ENCODE results near the gene RAB14.
"Not testable (repeated sequence)": the region's sequence is repeated elsewhere in the genome, so short reads cannot be mapped to it uniquely, and the experiment has no call there.

Gene RAB14

DNA sequence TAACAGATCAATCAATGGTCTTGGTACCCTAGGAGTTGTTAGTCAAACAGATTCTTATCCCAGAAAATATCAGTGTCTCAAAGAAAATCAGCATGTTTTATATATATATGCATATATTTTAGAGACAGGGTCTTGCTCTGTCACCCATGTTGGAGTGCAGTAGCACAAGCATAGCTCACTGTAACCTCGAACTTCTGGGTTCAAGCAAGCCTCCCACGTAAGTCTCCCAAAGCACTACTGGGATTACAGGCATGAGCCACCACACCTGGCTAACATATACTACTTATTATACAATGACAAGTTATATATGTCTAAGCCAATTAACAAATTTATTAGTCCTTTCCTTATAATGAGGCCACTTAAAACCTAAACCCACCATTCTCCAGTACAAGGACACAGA, 10.4 kb downstream of the RAB14 start:
- DNase-seq (ENCODE audit: low read depth) = no peak

GRCh38 chr9:121189660-121190059, 12.0 kb downstream of the RAB14 start:
- DNase-seq (ENCODE audit: low read depth) = no peak

GRCh38 chr9:121189006-121189405, 12.7 kb downstream of the RAB14 start:
- no peak for DNase-seq (ENCODE audit: low read depth)

DNA sequence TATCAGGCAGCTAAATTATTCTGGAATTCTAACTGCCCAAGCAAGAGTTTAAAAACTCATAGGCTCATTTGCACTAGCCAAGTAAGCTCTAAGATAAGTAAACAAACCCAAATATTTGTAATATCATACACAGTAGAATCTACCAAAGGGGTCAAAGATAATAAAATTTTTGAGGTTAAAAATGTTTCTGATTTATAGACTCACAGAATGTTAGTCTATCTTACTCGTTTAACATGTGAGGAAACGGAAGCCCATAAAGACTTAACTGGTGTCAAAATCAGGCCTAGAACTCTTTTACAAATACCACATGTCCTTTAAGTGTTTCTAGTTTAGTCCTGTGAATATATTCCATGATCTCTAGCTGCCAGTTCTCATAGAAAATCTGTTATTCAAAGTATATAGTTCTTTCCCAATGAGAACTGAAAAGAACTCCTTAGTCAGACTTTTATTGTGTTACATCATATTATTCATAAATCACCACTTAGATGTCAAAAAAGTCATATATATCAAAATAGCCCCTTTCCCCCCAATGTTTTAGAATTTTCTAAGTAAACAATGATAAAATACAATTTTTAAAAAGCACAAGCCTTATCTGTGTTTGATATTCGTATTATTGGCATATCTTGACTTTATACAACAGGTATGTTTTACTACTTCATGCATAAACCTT, 13.9 kb downstream of the RAB14 start:
- no peak for DNase-seq (ENCODE audit: low read depth)

DNA sequence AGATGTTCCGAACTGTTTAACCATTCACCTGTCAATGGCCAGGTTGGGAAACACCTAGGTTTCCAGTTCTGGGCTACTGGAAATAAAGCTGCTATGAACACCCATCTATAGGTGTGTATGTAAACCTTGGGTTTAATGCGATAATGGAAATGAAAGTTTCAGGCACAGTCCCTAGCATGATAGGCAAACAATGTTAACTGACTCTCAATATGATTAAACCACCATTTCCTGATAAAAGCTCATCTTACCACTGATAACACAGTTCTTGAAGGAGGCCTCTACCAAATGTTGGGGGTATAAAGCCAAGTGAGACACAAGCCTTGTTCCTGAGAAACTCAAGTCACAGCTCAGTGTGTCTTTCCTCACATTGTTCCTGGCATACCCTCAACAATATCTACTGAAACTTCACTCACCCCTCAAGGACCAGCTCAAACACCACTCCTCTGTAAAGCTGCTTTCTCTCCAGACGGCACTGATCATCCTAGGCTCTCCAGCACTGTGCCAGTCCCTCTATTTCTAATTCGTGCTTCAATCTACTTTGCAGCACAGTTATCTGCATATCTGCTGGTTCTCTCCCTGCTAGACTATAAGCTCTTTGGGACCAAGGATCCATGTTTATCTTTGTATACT, 15.8 kb downstream of the RAB14 start:
- DNase-seq (ENCODE audit: low read depth) = no peak

- DNase-seq (ENCODE audit: low read depth) = no peak
Measured at GRCh38 chr9:121185178-121185745, 16.4 kb downstream of the RAB14 start.

DNA sequence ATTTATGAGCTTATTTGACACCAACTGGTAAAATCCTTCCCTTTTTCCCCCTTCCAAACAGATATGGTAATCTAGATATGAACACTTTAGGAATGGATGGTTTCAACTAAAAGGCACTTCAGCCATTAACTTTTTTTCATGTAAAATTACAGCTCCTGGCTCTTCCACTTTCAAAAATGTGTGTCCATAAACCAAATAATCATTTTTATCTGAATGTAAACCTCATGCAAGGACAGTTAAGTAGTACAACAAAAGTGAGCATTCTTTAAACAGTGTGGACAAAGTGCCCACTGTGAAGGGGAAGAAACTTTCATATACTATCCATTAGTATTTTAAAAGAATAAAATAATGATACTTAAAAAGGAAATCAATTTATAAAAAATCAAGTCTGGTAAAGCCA, 17.2 kb downstream of the RAB14 start:
- no peak for DNase-seq (ENCODE audit: low read depth)

DNA sequence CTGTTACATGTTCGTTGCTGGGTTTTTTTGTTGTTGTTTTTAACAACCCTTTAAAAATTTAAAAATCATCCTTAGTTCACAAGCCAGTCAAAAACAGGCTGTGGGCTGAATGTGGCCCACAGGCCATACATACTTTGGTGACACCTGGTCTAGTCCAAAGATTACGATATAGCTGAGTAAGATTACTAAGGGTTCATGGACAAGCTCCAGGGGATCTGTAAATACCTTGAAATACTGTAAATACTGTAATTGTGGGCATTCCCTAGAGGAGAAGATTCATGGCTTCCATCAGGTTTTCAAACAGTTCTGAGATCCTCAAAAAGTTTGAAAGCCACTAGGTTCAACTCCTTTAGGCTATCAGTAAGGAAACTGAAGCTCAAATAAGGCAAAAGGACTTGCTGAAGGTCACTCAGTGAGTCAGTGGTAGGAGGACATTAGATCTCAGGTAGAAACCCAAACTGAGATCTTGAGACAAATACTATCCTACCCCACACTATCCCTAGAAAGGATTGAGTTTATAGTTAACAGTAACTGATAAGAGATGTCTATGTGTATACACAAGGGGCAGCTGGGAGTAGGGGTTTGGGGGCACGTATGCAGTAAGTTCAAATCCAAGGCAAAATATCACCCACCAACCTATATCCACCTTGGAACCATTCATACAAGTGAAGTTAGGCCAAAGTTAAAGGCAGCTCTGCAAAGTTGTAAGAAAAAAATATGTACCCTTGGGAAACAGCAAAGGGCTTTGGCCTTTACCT, 17.8 kb downstream of the RAB14 start:
- DNase-seq (ENCODE audit: low read depth) = no peak

DNA sequence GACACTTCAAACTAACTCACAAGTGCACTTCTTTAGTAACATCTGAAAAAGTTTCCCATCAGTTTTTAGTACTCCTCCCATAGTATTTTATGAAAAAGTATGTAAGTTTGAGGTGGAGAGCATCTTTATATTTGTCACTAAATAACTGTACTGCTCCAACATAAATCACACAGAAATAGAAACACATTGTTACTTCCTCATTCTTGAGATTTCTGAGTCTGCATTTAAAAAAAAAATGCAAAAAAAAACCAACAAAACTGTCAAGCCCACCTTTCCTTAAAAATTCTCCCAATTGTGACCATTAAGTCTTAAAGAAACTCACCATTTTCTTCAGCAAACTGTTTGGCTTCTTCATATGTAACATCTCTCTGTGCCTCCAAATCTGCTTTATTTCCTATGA, 18.7 kb downstream of the RAB14 start:
- DNase-seq (ENCODE audit: low read depth) = no peak

DNA sequence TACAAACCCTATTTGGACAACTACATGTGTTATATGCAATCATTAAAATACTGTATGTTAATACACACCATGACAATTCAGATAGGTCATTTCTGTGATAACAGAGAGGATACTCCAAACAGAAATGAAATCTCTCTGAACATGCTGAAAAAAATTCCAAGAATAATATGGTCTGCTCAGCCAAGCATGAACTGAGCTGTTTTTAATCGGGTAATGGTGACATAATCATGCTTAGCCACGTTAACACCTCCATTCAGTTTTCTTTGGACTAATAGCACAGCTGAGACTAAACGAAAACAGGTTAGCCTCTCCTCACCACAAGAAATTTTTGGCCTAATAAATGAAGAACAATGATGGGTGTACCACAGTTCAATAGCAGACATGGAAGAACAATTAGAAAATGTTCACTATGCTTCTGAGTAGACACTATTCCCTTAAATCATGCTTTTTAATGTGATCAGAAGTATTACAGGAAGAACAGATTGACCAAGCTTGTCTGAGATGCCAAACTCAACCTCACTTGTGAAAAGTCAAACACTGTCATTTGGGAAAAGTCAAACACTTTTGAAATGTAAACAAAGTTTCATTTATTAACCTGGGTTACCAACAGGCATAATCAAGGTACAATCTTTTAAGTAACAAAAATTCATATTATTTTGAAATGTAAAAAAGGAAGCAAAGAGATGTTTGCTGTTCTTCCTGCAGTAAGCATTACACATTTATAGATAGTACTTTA, 19.4 kb downstream of the RAB14 start:
- DNase-seq (ENCODE audit: low read depth) = no peak

- no peak for DNase-seq (ENCODE audit: low read depth)
Measured at GRCh38 chr9:121179930-121180681, 21.6 kb downstream of the RAB14 start.

DNA sequence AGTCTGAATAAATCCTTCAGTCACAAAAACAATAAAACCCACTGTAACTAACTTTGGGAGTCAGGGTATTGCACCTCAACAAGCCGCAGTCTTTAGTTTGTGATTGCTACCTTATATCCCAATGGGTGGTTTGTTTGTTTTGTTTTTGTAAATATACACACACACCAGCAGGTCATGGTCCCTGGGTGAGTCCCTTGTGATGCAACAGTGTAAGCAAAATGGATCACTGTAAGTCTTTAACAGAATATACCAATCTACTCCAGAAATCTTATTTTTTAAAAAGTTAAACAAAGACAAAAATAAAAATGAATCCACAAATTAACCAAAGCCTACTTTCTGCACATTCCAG, 22.3 kb downstream of the RAB14 start:
- DNase-seq (ENCODE audit: low read depth) = not testable (repeated sequence)

- DNase-seq (ENCODE audit: low read depth) = no peak
Measured at GRCh38 chr9:121178676-121179372, 22.8 kb downstream of the RAB14 start.

DNA sequence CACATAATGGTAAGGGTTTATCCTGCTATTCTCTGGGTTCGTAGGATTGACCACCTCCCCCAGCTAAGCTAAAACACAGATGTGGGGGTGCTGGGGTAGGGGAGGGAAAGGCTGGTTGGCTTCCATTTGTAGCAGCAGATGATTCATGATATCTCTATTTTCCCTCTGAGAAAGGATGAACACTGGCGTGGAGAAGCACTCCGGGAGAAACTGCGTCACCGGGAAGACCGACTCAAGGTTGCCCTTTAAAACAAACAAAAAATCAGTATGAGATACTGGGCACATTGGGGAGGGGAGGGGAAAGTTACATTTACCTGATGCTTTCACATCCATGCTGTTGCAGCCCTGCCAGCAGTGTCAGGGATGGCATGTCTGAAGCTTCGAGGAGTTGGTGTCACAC, 28.2 kb downstream of the RAB14 start:
- no peak for DNase-seq (ENCODE audit: low read depth)

DNA sequence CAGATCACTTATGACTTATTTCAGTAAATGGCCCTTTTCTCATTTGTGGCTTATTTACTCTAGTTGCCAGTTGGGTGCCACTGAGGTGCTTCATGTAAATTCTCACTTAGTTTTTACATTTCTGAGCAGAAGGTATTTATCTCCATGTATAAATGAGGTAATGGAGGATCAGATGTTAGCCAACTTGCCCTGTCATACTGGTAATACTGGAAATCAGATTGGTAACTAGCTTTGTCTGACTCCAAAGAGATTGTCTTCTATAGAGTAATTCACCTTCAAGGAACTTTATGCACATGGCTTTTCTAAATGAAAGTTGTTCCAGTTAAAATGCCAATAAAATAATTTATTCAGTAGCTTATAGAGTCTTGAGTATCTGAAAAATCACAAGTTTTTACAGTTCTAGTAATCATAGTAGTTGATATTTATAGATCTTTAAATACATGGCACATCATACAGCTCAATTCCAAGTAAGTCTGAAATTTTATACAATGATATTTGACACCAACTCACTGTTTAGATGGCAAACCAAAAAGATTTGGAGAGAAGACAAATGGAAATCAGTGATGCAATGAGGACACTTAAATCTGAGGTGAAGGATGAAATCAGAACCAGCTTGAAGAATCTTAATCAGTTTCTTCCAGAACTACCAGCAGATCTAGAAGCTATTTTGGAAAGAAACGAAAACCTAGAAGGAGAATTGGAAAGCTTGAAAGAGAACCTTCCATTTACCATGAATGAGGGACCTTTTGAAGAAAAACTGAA, 28.8 kb downstream of the RAB14 start:
- DNase-seq (ENCODE audit: low read depth) = no peak

DNA sequence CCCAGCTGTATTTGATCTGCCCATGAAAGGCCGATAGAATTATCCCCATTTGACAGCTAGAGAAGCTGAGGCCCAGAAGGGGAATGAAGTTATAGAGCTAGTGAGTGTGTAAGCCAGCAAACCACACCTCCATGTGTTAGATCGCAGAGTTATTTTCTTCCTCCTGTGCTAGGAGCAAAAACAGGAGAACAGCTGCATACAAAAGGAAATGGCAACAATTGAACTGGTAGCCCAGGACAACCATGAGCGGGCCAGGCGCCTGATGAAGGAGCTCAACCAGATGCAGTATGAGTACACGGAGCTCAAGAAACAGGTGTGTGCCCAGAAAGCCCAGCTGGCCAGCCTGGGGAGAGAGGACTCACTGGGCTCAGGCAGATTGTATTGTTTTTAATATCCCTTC, 30.4 kb downstream of the RAB14 start:
- DNase-seq (ENCODE audit: low read depth) = no peak

DNA sequence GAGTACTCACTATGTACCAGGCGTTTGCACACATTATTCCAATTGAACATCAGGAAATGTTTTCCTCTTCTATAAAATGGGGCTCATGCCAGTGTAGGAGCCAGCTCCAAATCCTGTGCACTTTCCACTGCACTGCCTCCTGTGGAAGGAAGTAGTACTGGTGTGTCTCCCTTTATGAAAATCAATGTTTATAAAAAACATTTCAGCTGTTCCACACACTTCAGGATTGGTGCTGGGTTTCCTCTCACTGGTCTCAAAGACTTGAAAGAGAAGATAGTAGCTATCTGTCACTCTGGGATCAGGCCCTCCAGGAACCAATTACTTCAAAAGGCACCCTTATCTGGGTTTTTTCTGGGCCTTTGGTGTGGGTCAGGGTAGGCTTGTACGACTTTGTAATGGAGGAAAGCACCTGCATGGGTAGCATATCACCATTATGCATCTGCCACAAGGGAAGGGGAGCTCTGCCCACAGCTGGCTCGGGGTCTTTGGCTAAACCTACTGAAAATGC, 32.5 kb downstream of the RAB14 start:
- DNase-seq (ENCODE audit: low read depth) = no peak

- DNase-seq (ENCODE audit: low read depth) = no peak
Measured at GRCh38 chr9:121168052-121168451, 33.6 kb downstream of the RAB14 start.

DNA sequence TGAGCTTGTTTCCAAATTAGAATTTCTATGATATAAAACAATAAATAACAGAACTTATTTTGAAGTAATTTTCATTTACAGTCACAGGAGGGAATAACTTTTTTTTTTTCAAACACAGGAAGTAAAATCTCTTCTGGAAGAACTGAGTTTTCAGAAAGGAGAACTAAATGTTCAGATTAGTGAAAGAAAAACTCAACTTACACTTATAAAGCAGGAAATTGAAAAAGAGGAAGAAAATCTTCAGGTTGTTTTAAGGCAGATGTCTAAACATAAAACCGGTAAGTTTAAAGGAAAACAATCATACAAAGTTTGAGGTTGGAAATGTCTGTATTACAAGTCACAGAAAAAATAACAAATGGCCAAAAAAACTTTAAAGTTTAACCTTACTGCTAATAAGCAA, 41.6 kb downstream of the RAB14 start:
- no peak for DNase-seq (ENCODE audit: low read depth)

- no peak for DNase-seq (ENCODE audit: low read depth)
Measured at GRCh38 chr9:121157939-121158338, 43.7 kb downstream of the RAB14 start.

Data from GM04504 (cell line).